Type B pancreatic cell (in vitro differentiated cells): Measurements from ENCODE around the gene OBSCN. TPM values are rescaled to one million over a fixed set of nuclear protein-coding genes. Genes with fewer than 3 reads are reported as not detected.

ENCODE experiments used
- DNase-seq: peaks from one replicate; pipeline ENCODE4 v3.0.0; 2021; ENCODE audit warnings: mixed read lengths; ENCODE audit not compliant: unreplicated experiment; ENCODE audit errors: extremely low spot score
- H3K27ac Mint-ChIP-seq: 2 replicates; pipeline ENCODE4 v1.8.0; 2021; ENCODE audit warnings: mild to moderate bottlenecking, mixed read lengths
- H3K27me3 Mint-ChIP-seq: 2 replicates; pipeline ENCODE4 v1.8.0; 2021; ENCODE audit warnings: mixed read lengths
- H3K36me3 Mint-ChIP-seq: 2 replicates; pipeline ENCODE4 v1.8.0; 2021; ENCODE audit warnings: mixed read lengths
- H3K4me1 Mint-ChIP-seq: one replicate; pipeline ENCODE4 v1.8.0; 2021; ENCODE audit warnings: mixed read lengths; ENCODE audit not compliant: unreplicated experiment
- H3K4me3 Mint-ChIP-seq: 2 replicates; pipeline ENCODE4 v1.8.0; 2021; ENCODE audit warnings: mild to moderate bottlenecking, mixed read lengths
- H3K9me3 Mint-ChIP-seq: 2 replicates; pipeline ENCODE4 v1.8.0; 2021; ENCODE audit warnings: mixed read lengths
- CTCF ChIP-seq: fragments of 200-600 bp; sonication (generic); conservative IDR thresholded peaks from 2 replicates; pipeline ENCODE4 v1.5.0; 2021; ENCODE audit warnings: antibody characterized with exemption, mild to moderate bottlenecking
- long read RNA-seq: library from polyadenylated mRNA; unstranded; transcript quantifications from one replicate; pipeline ENCODE4 v2.0.0, GENCODE V29; 2020
- total RNA-seq: library from RNA; stranded (reverse); gene quantifications from 2 replicates; pipeline ENCODE4 v1.2.1, GENCODE V29; 2021; ENCODE audit warnings: low replicate concordance

The OBSCN gene
- 17.2 and 48.9 TPM in 2 replicates for total RNA-seq
- long read RNA-seq, partial matches to known transcripts: 3 of 3 reads
- long read RNA-seq, other reads (novel, unspliced or antisense): 0 of 3 reads

GRCh38 chr1:228207851-228208821, at the start of gene OBSCN:
Gene OBSCN (plus strand): TSS chr1:228208044. CDS start chr1:228211784, 3,740 bp downstream.
- Mint-ChIP-seq H3K4me3 (no peak within 1 kb of the TSS), H3K27ac (no peak within 1 kb of the TSS), H3K27me3 (peaks cover 3% of the 10 kb centered on the region), H3K4me1 (peaks cover 10% of the 10 kb centered on the region), H3K9me3 (no peaks in the 10 kb centered on the region), H3K36me3 (no peaks in the 10 kb centered on the region)
- TF ChIP-seq CTCF: no peak
- peak; percentile 65 for DNase-seq

- TF ChIP-seq CTCF: no peak
- H3K4me3 Mint-ChIP-seq: no peak overlapping the region
- H3K27ac Mint-ChIP-seq: no peak overlapping the region
- H3K27me3 Mint-ChIP-seq: no peaks in the 10 kb centered on the region
- no peaks in the 10 kb centered on the region for H3K36me3 Mint-ChIP-seq
- H3K4me1 Mint-ChIP-seq: no peaks in the 10 kb centered on the region
- no peaks in the 10 kb centered on the region for H3K9me3 Mint-ChIP-seq
- DNase-seq: no peak
These were observed 49.5 kb upstream of the OBSCN start for GRCh38 chr1:228158151-228159007.

GRCh38 chr1:228159008-228159665, 48.7 kb upstream of the OBSCN start:
- no peak overlapping the region for H3K4me3 Mint-ChIP-seq
- H3K9me3 Mint-ChIP-seq: no peaks in the 10 kb centered on the region
- H3K4me1 Mint-ChIP-seq: no peaks in the 10 kb centered on the region
- no peak for TF ChIP-seq CTCF
- no peak overlapping the region for H3K27ac Mint-ChIP-seq
- H3K27me3 Mint-ChIP-seq: no peaks in the 10 kb centered on the region
- no peak for DNase-seq
- no peaks in the 10 kb centered on the region for H3K36me3 Mint-ChIP-seq

GRCh38 chr1:228160201-228160761, 47.6 kb upstream of the OBSCN start:
- no peaks in the 10 kb centered on the region for H3K27me3 Mint-ChIP-seq
- H3K27ac Mint-ChIP-seq: no peak overlapping the region
- TF ChIP-seq CTCF: no peak
- no peaks in the 10 kb centered on the region for H3K9me3 Mint-ChIP-seq
- DNase-seq: no peak
- no peaks in the 10 kb centered on the region for H3K4me1 Mint-ChIP-seq
- no peak overlapping the region for H3K4me3 Mint-ChIP-seq
- no peaks in the 10 kb centered on the region for H3K36me3 Mint-ChIP-seq

- no peaks in the 10 kb centered on the region for H3K4me1 Mint-ChIP-seq
- no peak for TF ChIP-seq CTCF
These were observed 46.5 kb upstream of the OBSCN start for GRCh38 chr1:228161362-228161761.

More at GRCh38 chr1:228161362-228161761, 46.5 kb upstream of the OBSCN start:
- no peak for DNase-seq
- Mint-ChIP-seq H3K27ac (peak overlapping the region; percentile 99), H3K27me3 (no peaks in the 10 kb centered on the region), H3K36me3 (no peaks in the 10 kb centered on the region), H3K9me3 (no peaks in the 10 kb centered on the region), H3K4me3 (no peak overlapping the region)
